ENCODE data around the gene NFYC. TPM values are rescaled to one million over a fixed set of nuclear protein-coding genes. Genes with fewer than 3 reads are reported as not detected.
"Not testable (repeated sequence)": the region's sequence is repeated elsewhere in the genome, so short reads cannot be mapped to it uniquely, and the experiment has no call there.

NFYC gene
- polyA plus RNA-seq, 1 of the 3 experiments (the other 2 are of a cell fraction) = 72.4 TPM

- ChIA-PET CTCF (interaction anchor here (1.0 to 1.3 kb wide), 3 partner anchors 10 to 149 kb away, joined by 3 to 4 read pairs (median 3); no protein-coding TSS in a partner anchor), POLR2A (interaction anchor here (2.4 kb wide), 1 partner anchor 8 kb away, joined by 9 read pairs; the partner anchor contains the start of gene NFYC)
- TF ChIP-seq SIN3A (IDR thresholded peaks at IDR 0.05; ENCODE audit: borderline replicate concordance, low read depth, low read length) (no peak), MAX (IDR thresholded peaks at IDR 0.05; ENCODE audit: low read depth) (no peak), TEAD4 (IDR thresholded peaks at IDR 0.05; ENCODE audit: borderline replicate concordance, insufficient read depth) (no peak), EZH2phosphoT487 (IDR thresholded peaks at IDR 0.05; ENCODE audit: borderline replicate concordance, low read depth) (no peak), PBX3 (IDR thresholded peaks at IDR 0.05) (no peak), IRF3 (IDR thresholded peaks at IDR 0.05; ENCODE audit: low read depth, low read length) (no peak), NFIC (IDR thresholded peaks at IDR 0.05; ENCODE audit: borderline replicate concordance) (no peak), REST (IDR thresholded peaks at IDR 0.05; ENCODE audit: low read depth, low read length) (no peak)
- H3K4me1 ChIP-seq (ENCODE audit: control insufficient read depth in 1 of 2, insufficient read depth in 2 of 2, low read depth in 1 of 2, low read length in 1 of 2) = peaks cover 4 to 5% of the 10 kb centered on the region in 2 experiments; a peak in 3 of 4 replicates
- peaks cover 98% of the 10 kb centered on the region for H3K79me2 ChIP-seq (ENCODE audit: insufficient read depth)
- no peak overlapping the region for H2AFZ ChIP-seq (ENCODE audit: low read depth)
- H3K9ac ChIP-seq = no peak overlapping the region
- H3K4me2 ChIP-seq = no peak overlapping the region
- no peaks in the 10 kb centered on the region for H3K9me3 ChIP-seq
- DNase-seq = no peak
- H3K27me3 ChIP-seq (ENCODE audit: insufficient read depth) = no peaks in the 10 kb centered on the region
- H3K9me2 ChIP-seq = no peaks in the 10 kb centered on the region
- no peak overlapping the region for H3K4me3 ChIP-seq (ENCODE audit: low read depth in 2 of 2, low read length in 1 of 2)
- H3K36me3 ChIP-seq (replicated peaks in 1 of 2; ENCODE audit: control insufficient read depth in 1 of 2, insufficient read depth in 2 of 2, low read length in 1 of 2) = no peaks in the 10 kb centered on the region
- WGBS (ENCODE audit: low lambda C conversion rate) = 89% methylated on average over 6 of the region's 6 CpGs
- H3F3A ChIP-seq (replicated peaks; ENCODE audit: insufficient read depth) = peaks cover 4% of the 10 kb centered on the region
- peak overlapping the region in 1 of 2 experiments; percentile 62; a peak in 2 of 4 replicates for H3K27ac ChIP-seq (ENCODE audit: low read depth in 2 of 2, low read length in 1 of 2)
- no peaks in the 10 kb centered on the region for H4K20me1 ChIP-seq (ENCODE audit: insufficient read depth)
Observed at GRCh38 chr1:40699787-40700186, 8.3 kb downstream of the NFYC start.

GRCh38 chr1:40701684-40702083 lies 10.2 kb downstream of the NFYC start:
- Histone ChIP-seq H3K27ac (ENCODE audit: low read depth in 2 of 2, low read length in 1 of 2) (no peak overlapping the region), H3K4me3 (ENCODE audit: low read depth in 2 of 2, low read length in 1 of 2) (no peak overlapping the region), H3K36me3 (replicated peaks in 1 of 2; ENCODE audit: control insufficient read depth in 1 of 2, insufficient read depth in 2 of 2, low read length in 1 of 2) (no peaks in the 10 kb centered on the region), H3K9me2 (no peaks in the 10 kb centered on the region), H3K4me1 (ENCODE audit: control insufficient read depth in 1 of 2, insufficient read depth in 2 of 2, low read depth in 1 of 2, low read length in 1 of 2) (peaks cover 3 to 4% of the 10 kb centered on the region in 2 experiments; a peak in 3 of 4 replicates), H3K4me2 (no peak overlapping the region), H3F3A (replicated peaks; ENCODE audit: insufficient read depth) (peaks cover 4% of the 10 kb centered on the region), H4K20me1 (ENCODE audit: insufficient read depth) (no peaks in the 10 kb centered on the region), H3K9me3 (no peaks in the 10 kb centered on the region), H3K27me3 (ENCODE audit: insufficient read depth) (no peaks in the 10 kb centered on the region), H3K9ac (no peak overlapping the region), H2AFZ (ENCODE audit: low read depth) (no peak overlapping the region), H3K79me2 (ENCODE audit: insufficient read depth) (peaks cover 98% of the 10 kb centered on the region)
- no peak for TF ChIP-seq FOXJ3 (CRISPR knock-in tag; IDR thresholded peaks at IDR 0.05)
- TF ChIP-seq TAF1 (IDR thresholded peaks at IDR 0.05; ENCODE audit: borderline replicate concordance, low read depth, low read length) = no peak
- TF ChIP-seq SMC3 (IDR thresholded peaks at IDR 0.05; ENCODE audit: low read depth, low read length) = no peak
- ChIA-PET POLR2A (interaction anchor here (2.4 kb wide), 1 partner anchor 10 kb away, joined by 9 read pairs; the partner anchor contains the start of gene NFYC), CTCF (no interaction called here)
- WGBS (ENCODE audit: low lambda C conversion rate) = 87% methylated on average over 3 of the region's 3 CpGs
- DNase-seq = no peak

- H4K20me1 ChIP-seq (ENCODE audit: insufficient read depth); H3K4me2 ChIP-seq; H3K9ac ChIP-seq; H3K4me1 ChIP-seq (ENCODE audit: control insufficient read depth in 1 of 2, insufficient read depth in 2 of 2, low read depth in 1 of 2, low read length in 1 of 2); H3K27me3 ChIP-seq (ENCODE audit: insufficient read depth); H3K9me3 ChIP-seq; H3K9me2 ChIP-seq; H3F3A ChIP-seq (replicated peaks; ENCODE audit: insufficient read depth); H3K36me3 ChIP-seq (replicated peaks in 1 of 2; ENCODE audit: control insufficient read depth in 1 of 2, insufficient read depth in 2 of 2, low read length in 1 of 2); DNase-seq; H3K4me3 ChIP-seq (ENCODE audit: low read depth in 2 of 2, low read length in 1 of 2); H2AFZ ChIP-seq (ENCODE audit: low read depth): not testable (repeated sequence)
- ChIA-PET CTCF (interaction anchor here (0.7 kb wide), 1 partner anchor 298 kb away, joined by 3 read pairs; no protein-coding TSS in a partner anchor), POLR2A (interaction anchor here (1.5 kb wide), 1 partner anchor 11 kb away, joined by 8 read pairs; the partner anchor contains the start of gene NFYC)
- Histone ChIP-seq H3K27ac (ENCODE audit: low read depth in 2 of 2, low read length in 1 of 2) (peak overlapping the region in 1 of 2 experiments; percentile 49; a peak in 2 of 4 replicates), H3K79me2 (ENCODE audit: insufficient read depth) (peaks cover 98% of the 10 kb centered on the region)
- 94% methylated on average over 9 of the region's 9 CpGs for WGBS (ENCODE audit: low lambda C conversion rate)
Observed at GRCh38 chr1:40702810-40703209, 11.3 kb downstream of the NFYC start.

Measured in SK-N-SH (cell line).